HepG2 (cell line): ENCODE data around the gene CACNB4. TPM values are rescaled to one million over a fixed set of nuclear protein-coding genes. Genes with fewer than 3 reads are reported as not detected.

Source experiments
- AKAP8 ChIP-seq: sonication (generic); formaldehyde crosslinking; IDR thresholded peaks from 2 replicates; pipeline ENCODE4 v1.5.1; 2020; ENCODE audit warnings: mild to moderate bottlenecking, missing genetic modification reagents
- CBFB ChIP-seq: sonication (generic); formaldehyde crosslinking; IDR thresholded peaks from 2 replicates; pipeline ENCODE4 v1.4.0; 2020; ENCODE audit warnings: missing genetic modification reagents
- CHD4 ChIP-seq: fragments of 200-600 bp; sonication (generic); IDR thresholded peaks from 2 replicates; pipeline ENCODE4 v1.7.0; 2017; ENCODE audit warnings: mild to moderate bottlenecking, low read length, borderline replicate concordance
- ISL2 ChIP-seq: sonication (generic); formaldehyde crosslinking; IDR thresholded peaks from 2 replicates; pipeline ENCODE4 v1.5.0; 2020; ENCODE audit warnings: missing genetic modification reagents
- KAT8 ChIP-seq: IDR thresholded peaks from 2 replicates; pipeline ENCODE4 v1.6.1; 2016; ENCODE audit warnings: missing genetic modification reagents, missing compliant biosample characterization
- MAFF ChIP-seq: IDR thresholded peaks from 2 replicates; pipeline ENCODE4 v1.6.1; 2011; ENCODE audit warnings: low read depth, low read length, improper control_type of control experiment
- PHF21A ChIP-seq: sonication (generic); formaldehyde crosslinking; IDR thresholded peaks from 2 replicates; pipeline ENCODE4 v1.5.0; 2020; ENCODE audit warnings: mild to moderate bottlenecking, missing genetic modification reagents
- REXO4 ChIP-seq: sonication (generic); formaldehyde crosslinking; IDR thresholded peaks from 2 replicates; pipeline ENCODE4 v1.8.0; 2022; ENCODE audit warnings: missing genetic modification reagents, mild to moderate bottlenecking, borderline replicate concordance
- SIN3B ChIP-seq: fragments of 150-350 bp; IDR thresholded peaks from 2 replicates; pipeline ENCODE4 v1.6.1; 2014; ENCODE audit warnings: low read length
- SNAPC2 ChIP-seq: sonication (generic); formaldehyde crosslinking; IDR thresholded peaks from 2 replicates; pipeline ENCODE4 v1.8.1; 2022; ENCODE audit warnings: mild to moderate bottlenecking, missing genetic modification reagents
- TOPORS ChIP-seq: sonication (generic); formaldehyde crosslinking; IDR thresholded peaks from 2 replicates; pipeline ENCODE4 v1.8.0; 2023; ENCODE audit warnings: mild to moderate bottlenecking, missing genetic modification reagents
- U2AF1 ChIP-seq: fragments of 200-400 bp; formaldehyde crosslinking; optimal IDR thresholded peaks from 2 replicates; pipeline ENCODE3; 2017; ENCODE audit warnings: mild to moderate bottlenecking, low read depth, low read length
- ZFP36L1 ChIP-seq: sonication (generic); formaldehyde crosslinking; IDR thresholded peaks from 2 replicates; pipeline ENCODE4 v1.8.0; 2022; ENCODE audit warnings: mild to moderate bottlenecking, missing genetic modification reagents, moderate library complexity
- ZNF547 ChIP-seq: sonication (generic); formaldehyde crosslinking; IDR thresholded peaks from 2 replicates; pipeline ENCODE4 v1.5.1; 2020; ENCODE audit warnings: mild to moderate bottlenecking, missing genetic modification reagents
- ZNF569 ChIP-seq: sonication (generic); formaldehyde crosslinking; IDR thresholded peaks from 2 replicates; pipeline ENCODE4 v1.5.0; 2020; ENCODE audit warnings: mild to moderate bottlenecking, missing genetic modification reagents, moderate library complexity, borderline replicate concordance
- ZNF850 ChIP-seq: sonication (generic); formaldehyde crosslinking; conservative IDR thresholded peaks from 2 replicates; pipeline ENCODE4 v1.9.0; 2021; ENCODE audit warnings: mild to moderate bottlenecking, missing genetic modification reagents
- polyA plus RNA-seq, 8 experiments: library from polyadenylated mRNA; depleted of rRNA in 3 of 8; stranded (reverse) in 7 of 8; unstranded in 1 of 8; fragments of >200 nt; fragmentation: Illumina TruSeq in 4 of 8; extraction: Trizol in 4 of 8; gene quantifications; 2 replicates each; pipeline versions ENCODE4 v1.2.1 to v1.2.3, GENCODE V29; 2011 to 2016; ENCODE audit warnings: low read depth in 4 of 8, missing spikeins in 1 of 8, mixed read lengths in 1 of 8; ENCODE audit not compliant: insufficient read depth in 1 of 8
- total RNA-seq, 5 experiments: library from RNA; depleted of rRNA; stranded (reverse); fragments of >200 nt; fragmentation: Illumina TruSeq; extraction: Trizol; gene quantifications; 2 replicates each; pipeline ENCODE4 v1.2.3, GENCODE V29; 2016; ENCODE audit warnings: low read depth in 1 of 5
- TF ChIP-seq, protein P1 (sequence below): sonication (generic); formaldehyde crosslinking; IDR thresholded peaks from 2 replicates; pipeline ENCODE4 v1.5.1; 2020; ENCODE audit warnings: missing genetic modification reagents, mild to moderate bottlenecking, borderline replicate concordance
- TF ChIP-seq, protein P2 (sequence below): sonication (generic); formaldehyde crosslinking; IDR thresholded peaks from 2 replicates; pipeline ENCODE4 v1.9.0; 2021; ENCODE audit warnings: missing genetic modification reagents, mild to moderate bottlenecking, borderline replicate concordance
- TF ChIP-seq, protein P3 (sequence below): sonication (generic); formaldehyde crosslinking; IDR thresholded peaks from 2 replicates; pipeline ENCODE4 v1.4.0; 2020; ENCODE audit warnings: missing genetic modification reagents
- TF ChIP-seq, protein P4 (sequence below): IDR thresholded peaks from 2 replicates; pipeline ENCODE4 v1.6.1; 2012; ENCODE audit warnings: low read depth, low read length, improper control_type of control experiment
- TF ChIP-seq, protein P5 (sequence below): sonication (generic); formaldehyde crosslinking; IDR thresholded peaks from 2 replicates; pipeline ENCODE4 v1.5.1; 2020; ENCODE audit warnings: missing genetic modification reagents, mild to moderate bottlenecking, borderline replicate concordance

CACNB4 gene
- total and polyA plus RNA-seq, 2 of the 13 experiments (the other 11 are each of a cell fraction or from before 2014, with no cell fraction given): 5.1 to 14.3 TPM

DNA sequence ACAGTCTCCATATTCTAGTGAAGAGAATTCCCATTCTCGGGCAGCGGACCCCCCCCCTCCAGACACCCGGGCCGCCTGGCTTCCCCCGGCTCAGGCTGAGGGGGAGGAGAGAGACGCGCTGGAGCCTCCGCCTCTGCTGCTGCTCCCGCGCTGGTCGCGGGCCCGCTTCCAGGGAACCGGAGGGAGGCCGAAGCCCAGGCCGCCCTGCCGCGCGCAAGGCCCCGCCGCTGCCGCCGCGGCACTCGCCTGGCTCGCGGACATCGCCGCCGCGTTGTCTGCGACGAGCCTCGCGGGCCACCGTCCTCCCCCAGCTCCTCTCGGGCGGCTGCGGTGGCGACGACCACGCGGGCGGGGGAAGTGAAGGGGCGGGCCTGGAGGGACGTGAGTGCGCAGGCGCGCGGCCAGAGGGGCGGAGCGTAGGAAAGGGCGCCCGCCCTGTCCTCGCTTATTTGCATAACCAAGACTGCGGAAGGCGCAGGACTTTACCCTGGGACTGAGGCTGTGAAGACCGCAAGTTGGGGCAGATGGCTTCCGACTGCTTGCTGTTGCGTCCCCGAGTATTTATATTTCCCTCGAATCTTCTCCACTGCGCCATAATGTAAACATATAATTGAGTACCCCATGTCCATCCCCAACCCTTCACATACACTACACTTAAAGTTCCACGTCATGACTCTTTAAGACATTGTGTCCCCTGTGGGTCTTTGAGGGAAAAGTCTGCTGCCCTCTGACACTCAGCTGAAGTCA, 270.5 kb downstream of the CACNB4 start, which contains the start of gene ARL5A (continued):
- TF ChIP-seq, protein P1, sequence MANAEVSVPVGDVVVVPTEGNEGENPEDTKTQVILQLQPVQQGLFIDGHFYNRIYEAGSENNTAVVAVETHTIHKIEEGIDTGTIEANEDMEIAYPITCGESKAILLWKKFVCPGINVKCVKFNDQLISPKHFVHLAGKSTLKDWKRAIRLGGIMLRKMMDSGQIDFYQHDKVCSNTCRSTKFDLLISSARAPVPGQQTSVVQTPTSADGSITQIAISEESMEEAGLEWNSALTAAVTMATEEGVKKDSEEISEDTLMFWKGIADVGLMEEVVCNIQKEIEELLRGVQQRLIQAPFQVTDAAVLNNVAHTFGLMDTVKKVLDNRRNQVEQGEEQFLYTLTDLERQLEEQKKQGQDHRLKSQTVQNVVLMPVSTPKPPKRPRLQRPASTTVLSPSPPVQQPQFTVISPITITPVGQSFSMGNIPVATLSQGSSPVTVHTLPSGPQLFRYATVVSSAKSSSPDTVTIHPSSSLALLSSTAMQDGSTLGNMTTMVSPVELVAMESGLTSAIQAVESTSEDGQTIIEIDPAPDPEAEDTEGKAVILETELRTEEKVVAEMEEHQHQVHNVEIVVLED (CRISPR knock-in tag): peak; percentile 43; the same call in 1 of the 2 replicates
- TF ChIP-seq TOPORS (CRISPR knock-in tag): no peak
- TF ChIP-seq ZFP36L1 (CRISPR knock-in tag): no peak
- TF ChIP-seq SNAPC2 (CRISPR knock-in tag): no peak
- no peak for TF ChIP-seq ZNF850 (CRISPR knock-in tag)
- TF ChIP-seq, protein P2, sequence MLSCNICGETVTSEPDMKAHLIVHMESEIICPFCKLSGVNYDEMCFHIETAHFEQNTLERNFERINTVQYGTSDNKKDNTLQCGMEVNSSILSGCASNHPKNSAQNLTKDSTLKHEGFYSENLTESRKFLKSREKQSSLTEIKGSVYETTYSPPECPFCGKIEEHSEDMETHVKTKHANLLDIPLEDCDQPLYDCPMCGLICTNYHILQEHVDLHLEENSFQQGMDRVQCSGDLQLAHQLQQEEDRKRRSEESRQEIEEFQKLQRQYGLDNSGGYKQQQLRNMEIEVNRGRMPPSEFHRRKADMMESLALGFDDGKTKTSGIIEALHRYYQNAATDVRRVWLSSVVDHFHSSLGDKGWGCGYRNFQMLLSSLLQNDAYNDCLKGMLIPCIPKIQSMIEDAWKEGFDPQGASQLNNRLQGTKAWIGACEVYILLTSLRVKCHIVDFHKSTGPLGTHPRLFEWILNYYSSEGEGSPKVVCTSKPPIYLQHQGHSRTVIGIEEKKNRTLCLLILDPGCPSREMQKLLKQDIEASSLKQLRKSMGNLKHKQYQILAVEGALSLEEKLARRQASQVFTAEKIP (CRISPR knock-in tag): no peak
- TF ChIP-seq, protein P3, sequence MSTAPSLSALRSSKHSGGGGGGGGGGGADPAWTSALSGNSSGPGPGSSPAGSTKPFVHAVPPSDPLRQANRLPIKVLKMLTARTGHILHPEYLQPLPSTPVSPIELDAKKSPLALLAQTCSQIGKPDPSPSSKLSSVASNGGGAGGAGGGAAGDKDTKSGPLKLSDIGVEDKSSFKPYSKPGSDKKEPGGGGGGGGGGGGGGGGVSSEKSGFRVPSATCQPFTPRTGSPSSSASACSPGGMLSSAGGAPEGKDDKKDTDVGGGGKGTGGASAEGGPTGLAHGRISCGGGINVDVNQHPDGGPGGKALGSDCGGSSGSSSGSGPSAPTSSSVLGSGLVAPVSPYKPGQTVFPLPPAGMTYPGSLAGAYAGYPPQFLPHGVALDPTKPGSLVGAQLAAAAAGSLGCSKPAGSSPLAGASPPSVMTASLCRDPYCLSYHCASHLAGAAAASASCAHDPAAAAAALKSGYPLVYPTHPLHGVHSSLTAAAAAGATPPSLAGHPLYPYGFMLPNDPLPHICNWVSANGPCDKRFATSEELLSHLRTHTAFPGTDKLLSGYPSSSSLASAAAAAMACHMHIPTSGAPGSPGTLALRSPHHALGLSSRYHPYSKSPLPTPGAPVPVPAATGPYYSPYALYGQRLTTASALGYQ: no peak
- no peak for TF ChIP-seq ZNF569
- peak; percentile 62; the same call in 1 of the 2 replicates for TF ChIP-seq ZNF547
- TF ChIP-seq REXO4 (CRISPR knock-in tag): 0 out of 2 replicates have a peak, but pooled peaks have one; percentile 46
- TF ChIP-seq, protein P4, sequence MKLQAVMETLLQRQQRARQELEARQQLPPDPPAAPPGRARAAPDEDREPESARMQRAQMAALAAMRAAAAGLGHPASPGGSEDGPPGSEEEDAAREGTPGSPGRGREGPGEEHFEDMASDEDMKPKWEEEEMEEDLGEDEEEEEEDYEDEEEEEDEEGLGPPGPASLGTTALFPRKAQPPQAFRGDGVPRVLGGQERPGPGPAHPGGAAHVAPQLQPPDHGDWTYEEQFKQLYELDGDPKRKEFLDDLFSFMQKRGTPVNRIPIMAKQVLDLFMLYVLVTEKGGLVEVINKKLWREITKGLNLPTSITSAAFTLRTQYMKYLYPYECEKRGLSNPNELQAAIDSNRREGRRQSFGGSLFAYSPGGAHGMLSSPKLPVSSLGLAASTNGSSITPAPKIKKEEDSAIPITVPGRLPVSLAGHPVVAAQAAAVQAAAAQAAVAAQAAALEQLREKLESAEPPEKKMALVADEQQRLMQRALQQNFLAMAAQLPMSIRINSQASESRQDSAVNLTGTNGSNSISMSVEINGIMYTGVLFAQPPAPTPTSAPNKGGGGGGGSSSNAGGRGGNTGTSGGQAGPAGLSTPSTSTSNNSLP: no peak
- no peak for TF ChIP-seq MAFF
- TF ChIP-seq KAT8 (CRISPR knock-in tag): peak; percentile 93
- no peak for TF ChIP-seq SIN3B
- no peak; the same call in 1 of the 2 replicates for TF ChIP-seq ISL2 (CRISPR knock-in tag)
- TF ChIP-seq, protein P5, sequence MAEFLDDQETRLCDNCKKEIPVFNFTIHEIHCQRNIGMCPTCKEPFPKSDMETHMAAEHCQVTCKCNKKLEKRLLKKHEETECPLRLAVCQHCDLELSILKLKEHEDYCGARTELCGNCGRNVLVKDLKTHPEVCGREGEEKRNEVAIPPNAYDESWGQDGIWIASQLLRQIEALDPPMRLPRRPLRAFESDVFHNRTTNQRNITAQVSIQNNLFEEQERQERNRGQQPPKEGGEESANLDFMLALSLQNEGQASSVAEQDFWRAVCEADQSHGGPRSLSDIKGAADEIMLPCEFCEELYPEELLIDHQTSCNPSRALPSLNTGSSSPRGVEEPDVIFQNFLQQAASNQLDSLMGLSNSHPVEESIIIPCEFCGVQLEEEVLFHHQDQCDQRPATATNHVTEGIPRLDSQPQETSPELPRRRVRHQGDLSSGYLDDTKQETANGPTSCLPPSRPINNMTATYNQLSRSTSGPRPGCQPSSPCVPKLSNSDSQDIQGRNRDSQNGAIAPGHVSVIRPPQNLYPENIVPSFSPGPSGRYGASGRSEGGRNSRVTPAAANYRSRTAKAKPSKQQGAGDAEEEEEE (CRISPR knock-in tag): no peak
- no peak; the same call in 1 of the 2 replicates for TF ChIP-seq AKAP8 (CRISPR knock-in tag)
- TF ChIP-seq CHD4: 0 out of 2 replicates have a peak, but pooled peaks have one; percentile 2
- peak; percentile 84; the same call in 1 of the 2 replicates for TF ChIP-seq CBFB (CRISPR knock-in tag)
- no peak for TF ChIP-seq U2AF1
- no peak for TF ChIP-seq PHF21A (CRISPR knock-in tag)
